ENCODE data around the gene USP22. TPM values are rescaled to one million over a fixed set of nuclear protein-coding genes. Genes with fewer than 3 reads are reported as not detected.

USP22 gene
- total and polyA plus RNA-seq, 4 donors: 27.2 to 109 (median 58.1) TPM

DNA sequence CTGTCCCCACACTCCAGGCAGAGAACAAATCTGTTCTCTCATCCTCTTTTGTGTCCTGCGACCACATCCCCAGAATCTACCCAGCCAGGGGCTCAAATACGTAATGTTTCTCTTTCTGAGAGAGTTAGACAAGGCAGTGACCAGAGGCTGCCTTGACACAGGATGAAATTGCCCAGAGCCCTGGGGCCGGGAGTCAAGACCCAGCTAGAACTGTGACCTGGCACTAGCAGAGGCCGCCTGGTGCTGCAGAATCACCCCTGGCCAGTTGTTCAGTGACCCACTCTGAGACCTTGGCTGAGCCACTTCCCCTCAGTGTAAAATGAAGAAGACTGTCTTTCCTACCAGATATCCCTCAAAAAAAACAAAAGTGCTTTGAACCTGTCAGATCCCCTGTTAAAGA, 72.5 kb downstream of the USP22 start:
- no peak for TF ChIP-seq JUND (IDR thresholded peaks at IDR 0.05)
- TF ChIP-seq NR2F2 (IDR thresholded peaks at IDR 0.05): peak; percentile 62
- Histone ChIP-seq H3K4me1 (ENCODE audit: control insufficient read depth in 4 of 4, insufficient read depth in 4 of 4, low read length in 3 of 4) (no peaks in the 10 kb centered on the region), H3K36me3 (ENCODE audit: control insufficient read depth in 4 of 4, insufficient read depth in 3 of 4, low read depth in 1 of 4, low read length in 3 of 4) (no peaks in the 10 kb centered on the region), H3K9me3 (ENCODE audit: control insufficient read depth in 4 of 4, low read length in 3 of 4) (no peaks in the 10 kb centered on the region), H3K4me3 (ENCODE audit: low read depth in 1 of 3, low read length in 3 of 3) (no peak overlapping the region), H3K9ac (ENCODE audit: low read depth in 1 of 2, low read length in 2 of 2) (no peak overlapping the region), H3K27me3 (ENCODE audit: control insufficient read depth in 4 of 4, insufficient read depth in 4 of 4, low read length in 3 of 4) (no peaks in the 10 kb centered on the region), H3K27ac (ENCODE audit: low read depth in 1 of 2, low read length in 2 of 2) (no peak overlapping the region)
- DNase-seq (ENCODE audit: low spot score): no peak
- 70% methylated on average over 4 of the region's 4 CpGs for WGBS

DNA sequence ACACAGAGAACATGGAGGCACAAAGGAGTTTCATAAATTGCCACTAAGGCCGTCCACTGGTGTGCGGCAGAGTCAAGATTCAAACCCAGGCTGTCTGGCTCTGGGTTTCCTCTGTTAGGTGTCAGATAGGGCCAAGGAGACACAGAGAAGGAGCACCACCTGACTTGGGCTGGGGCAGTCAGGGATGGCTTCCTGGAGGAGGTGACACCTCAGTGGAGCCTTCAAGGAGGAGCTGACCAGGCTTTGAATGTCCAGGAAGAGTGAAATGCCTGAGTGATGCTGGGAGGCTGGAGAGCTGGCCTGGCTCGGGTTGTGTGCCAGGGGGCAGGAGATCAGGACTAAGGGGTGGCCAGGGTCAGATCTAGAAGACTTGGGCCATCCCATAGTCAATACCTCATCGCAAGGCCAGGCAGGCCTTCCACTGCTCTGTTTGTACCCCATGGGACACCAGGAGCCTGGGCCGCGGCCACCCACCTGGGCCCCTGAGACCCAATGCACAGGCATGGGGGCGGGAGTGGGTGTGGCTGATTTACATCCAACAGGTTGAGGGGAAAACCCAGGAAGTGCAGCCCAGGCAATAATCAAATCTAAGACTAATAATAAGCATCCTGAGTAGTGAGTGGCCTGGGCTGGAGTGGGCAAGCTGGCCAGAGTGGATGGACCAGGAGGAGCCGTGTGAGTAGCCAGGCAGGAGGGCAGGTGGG, 73.7 kb downstream of the USP22 start:
- TF ChIP-seq HNF4A (conservative IDR thresholded peaks at IDR 0.05) (no peak), EGR1 (IDR thresholded peaks at IDR 0.05; ENCODE audit: low read depth in 2 of 2) (no peak), FOXA2 (IDR thresholded peaks at IDR 0.05) (no peak), FOXA1 (IDR thresholded peaks at IDR 0.05) (no peak), RAD21 (IDR thresholded peaks at IDR 0.05) (no peak), HNF4G (IDR thresholded peaks at IDR 0.05) (no peak), JUND (IDR thresholded peaks at IDR 0.05) (no peak), NR2F2 (IDR thresholded peaks at IDR 0.05) (no peak), GABPA (IDR thresholded peaks at IDR 0.05 in 1 of 2, conservative IDR thresholded peaks at IDR 0.05 in 1 of 2) (no peak), YY1 (IDR thresholded peaks at IDR 0.05) (no peak), SP1 (IDR thresholded peaks at IDR 0.05) (no peak), RXRA (IDR thresholded peaks at IDR 0.05) (no peak), TAF1 (conservative IDR thresholded peaks at IDR 0.05) (no peak)
- TF ChIP-seq, protein P1, sequence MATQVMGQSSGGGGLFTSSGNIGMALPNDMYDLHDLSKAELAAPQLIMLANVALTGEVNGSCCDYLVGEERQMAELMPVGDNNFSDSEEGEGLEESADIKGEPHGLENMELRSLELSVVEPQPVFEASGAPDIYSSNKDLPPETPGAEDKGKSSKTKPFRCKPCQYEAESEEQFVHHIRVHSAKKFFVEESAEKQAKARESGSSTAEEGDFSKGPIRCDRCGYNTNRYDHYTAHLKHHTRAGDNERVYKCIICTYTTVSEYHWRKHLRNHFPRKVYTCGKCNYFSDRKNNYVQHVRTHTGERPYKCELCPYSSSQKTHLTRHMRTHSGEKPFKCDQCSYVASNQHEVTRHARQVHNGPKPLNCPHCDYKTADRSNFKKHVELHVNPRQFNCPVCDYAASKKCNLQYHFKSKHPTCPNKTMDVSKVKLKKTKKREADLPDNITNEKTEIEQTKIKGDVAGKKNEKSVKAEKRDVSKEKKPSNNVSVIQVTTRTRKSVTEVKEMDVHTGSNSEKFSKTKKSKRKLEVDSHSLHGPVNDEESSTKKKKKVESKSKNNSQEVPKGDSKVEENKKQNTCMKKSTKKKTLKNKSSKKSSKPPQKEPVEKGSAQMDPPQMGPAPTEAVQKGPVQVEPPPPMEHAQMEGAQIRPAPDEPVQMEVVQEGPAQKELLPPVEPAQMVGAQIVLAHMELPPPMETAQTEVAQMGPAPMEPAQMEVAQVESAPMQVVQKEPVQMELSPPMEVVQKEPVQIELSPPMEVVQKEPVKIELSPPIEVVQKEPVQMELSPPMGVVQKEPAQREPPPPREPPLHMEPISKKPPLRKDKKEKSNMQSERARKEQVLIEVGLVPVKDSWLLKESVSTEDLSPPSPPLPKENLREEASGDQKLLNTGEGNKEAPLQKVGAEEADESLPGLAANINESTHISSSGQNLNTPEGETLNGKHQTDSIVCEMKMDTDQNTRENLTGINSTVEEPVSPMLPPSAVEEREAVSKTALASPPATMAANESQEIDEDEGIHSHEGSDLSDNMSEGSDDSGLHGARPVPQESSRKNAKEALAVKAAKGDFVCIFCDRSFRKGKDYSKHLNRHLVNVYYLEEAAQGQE (IDR thresholded peaks at IDR 0.05): no peak
- TF ChIP-seq, protein P2, sequence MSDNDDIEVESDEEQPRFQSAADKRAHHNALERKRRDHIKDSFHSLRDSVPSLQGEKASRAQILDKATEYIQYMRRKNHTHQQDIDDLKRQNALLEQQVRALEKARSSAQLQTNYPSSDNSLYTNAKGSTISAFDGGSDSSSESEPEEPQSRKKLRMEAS (IDR thresholded peaks at IDR 0.05): no peak
- TF ChIP-seq, protein P3, sequence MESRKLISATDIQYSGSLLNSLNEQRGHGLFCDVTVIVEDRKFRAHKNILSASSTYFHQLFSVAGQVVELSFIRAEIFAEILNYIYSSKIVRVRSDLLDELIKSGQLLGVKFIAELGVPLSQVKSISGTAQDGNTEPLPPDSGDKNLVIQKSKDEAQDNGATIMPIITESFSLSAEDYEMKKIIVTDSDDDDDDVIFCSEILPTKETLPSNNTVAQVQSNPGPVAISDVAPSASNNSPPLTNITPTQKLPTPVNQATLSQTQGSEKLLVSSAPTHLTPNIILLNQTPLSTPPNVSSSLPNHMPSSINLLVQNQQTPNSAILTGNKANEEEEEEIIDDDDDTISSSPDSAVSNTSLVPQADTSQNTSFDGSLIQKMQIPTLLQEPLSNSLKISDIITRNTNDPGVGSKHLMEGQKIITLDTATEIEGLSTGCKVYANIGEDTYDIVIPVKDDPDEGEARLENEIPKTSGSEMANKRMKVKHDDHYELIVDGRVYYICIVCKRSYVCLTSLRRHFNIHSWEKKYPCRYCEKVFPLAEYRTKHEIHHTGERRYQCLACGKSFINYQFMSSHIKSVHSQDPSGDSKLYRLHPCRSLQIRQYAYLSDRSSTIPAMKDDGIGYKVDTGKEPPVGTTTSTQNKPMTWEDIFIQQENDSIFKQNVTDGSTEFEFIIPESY (IDR thresholded peaks at IDR 0.05): no peak
- TF ChIP-seq, protein P4, sequence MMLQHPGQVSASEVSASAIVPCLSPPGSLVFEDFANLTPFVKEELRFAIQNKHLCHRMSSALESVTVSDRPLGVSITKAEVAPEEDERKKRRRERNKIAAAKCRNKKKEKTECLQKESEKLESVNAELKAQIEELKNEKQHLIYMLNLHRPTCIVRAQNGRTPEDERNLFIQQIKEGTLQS (IDR thresholded peaks at IDR 0.05): no peak
- TF ChIP-seq, protein P5, sequence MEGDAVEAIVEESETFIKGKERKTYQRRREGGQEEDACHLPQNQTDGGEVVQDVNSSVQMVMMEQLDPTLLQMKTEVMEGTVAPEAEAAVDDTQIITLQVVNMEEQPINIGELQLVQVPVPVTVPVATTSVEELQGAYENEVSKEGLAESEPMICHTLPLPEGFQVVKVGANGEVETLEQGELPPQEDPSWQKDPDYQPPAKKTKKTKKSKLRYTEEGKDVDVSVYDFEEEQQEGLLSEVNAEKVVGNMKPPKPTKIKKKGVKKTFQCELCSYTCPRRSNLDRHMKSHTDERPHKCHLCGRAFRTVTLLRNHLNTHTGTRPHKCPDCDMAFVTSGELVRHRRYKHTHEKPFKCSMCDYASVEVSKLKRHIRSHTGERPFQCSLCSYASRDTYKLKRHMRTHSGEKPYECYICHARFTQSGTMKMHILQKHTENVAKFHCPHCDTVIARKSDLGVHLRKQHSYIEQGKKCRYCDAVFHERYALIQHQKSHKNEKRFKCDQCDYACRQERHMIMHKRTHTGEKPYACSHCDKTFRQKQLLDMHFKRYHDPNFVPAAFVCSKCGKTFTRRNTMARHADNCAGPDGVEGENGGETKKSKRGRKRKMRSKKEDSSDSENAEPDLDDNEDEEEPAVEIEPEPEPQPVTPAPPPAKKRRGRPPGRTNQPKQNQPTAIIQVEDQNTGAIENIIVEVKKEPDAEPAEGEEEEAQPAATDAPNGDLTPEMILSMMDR (IDR thresholded peaks at IDR 0.05; ENCODE audit: low read depth, low read length, missing input control): no peak
- Histone ChIP-seq H3K27me3 (ENCODE audit: control insufficient read depth in 4 of 4, insufficient read depth in 4 of 4, low read length in 3 of 4) (no peaks in the 10 kb centered on the region), H3K36me3 (ENCODE audit: control insufficient read depth in 4 of 4, insufficient read depth in 3 of 4, low read depth in 1 of 4, low read length in 3 of 4) (no peaks in the 10 kb centered on the region), H3K4me3 (ENCODE audit: low read depth in 1 of 3, low read length in 3 of 3) (no peak overlapping the region), H3K27ac (ENCODE audit: low read depth in 1 of 2, low read length in 2 of 2) (no peak overlapping the region), H3K9ac (ENCODE audit: low read depth in 1 of 2, low read length in 2 of 2) (no peak overlapping the region), H3K9me3 (ENCODE audit: control insufficient read depth in 4 of 4, low read length in 3 of 4) (no peaks in the 10 kb centered on the region), H3K4me1 (ENCODE audit: control insufficient read depth in 4 of 4, insufficient read depth in 4 of 4, low read length in 3 of 4) (no peaks in the 10 kb centered on the region)
- no peak for DNase-seq (ENCODE audit: low spot score)
- 95% methylated on average over 8 of the region's 8 CpGs for WGBS

Data from liver (tissue), 9 donors.